H9 (cell line): ENCODE results near the gene NOS3. TPM values are rescaled to one million over a fixed set of nuclear protein-coding genes. Genes with fewer than 3 reads are reported as not detected.
A peak's percentile ranks its signal among the peaks of the same experiment; 100 is the strongest.

Experiments
- DNase-seq: peaks from one replicate; pipeline ENCODE4 v3.0.0-alpha.2; 2017
- H2AFZ ChIP-seq: one replicate; pipeline ENCODE4 v1.6.1; 2013; ENCODE audit warnings: mild to moderate bottlenecking, low read length, control low read depth, moderate library complexity
- H2AK5ac ChIP-seq: 2 replicates; pipeline ENCODE4 v1.6.1; 2013; ENCODE audit warnings: low read length, control low read depth, mixed read lengths; ENCODE audit not compliant: insufficient read length
- H2BK120ac ChIP-seq: one replicate; pipeline ENCODE4 v1.6.1; 2013; ENCODE audit warnings: low read depth, mild to moderate bottlenecking, low read length, control low read depth, inconsistent platforms; ENCODE audit not compliant: poor library complexity, severe bottlenecking
- H2BK12ac ChIP-seq: 2 replicates; pipeline ENCODE4 v1.6.1; 2013; ENCODE audit warnings: low read length, control low read depth, mixed read lengths, low read depth; ENCODE audit not compliant: insufficient read length
- H2BK15ac ChIP-seq: 2 replicates; pipeline ENCODE4 v1.6.1; 2013; ENCODE audit warnings: low read depth, low read length, control low read depth
- H2BK20ac ChIP-seq: one replicate; pipeline ENCODE4 v1.6.1; 2013; ENCODE audit warnings: low read depth, mild to moderate bottlenecking, low read length, control low read depth, inconsistent platforms; ENCODE audit not compliant: poor library complexity, severe bottlenecking
- H2BK5ac ChIP-seq: 2 replicates; pipeline ENCODE4 v1.6.1; 2013; ENCODE audit warnings: low read length, control low read depth, mixed read lengths; ENCODE audit not compliant: insufficient read length
- H3K14ac ChIP-seq: 2 replicates; pipeline ENCODE4 v1.6.1; 2013; ENCODE audit warnings: low read length, control low read depth; ENCODE audit not compliant: insufficient read depth
- H3K18ac ChIP-seq: 2 replicates; pipeline ENCODE4 v1.6.1; 2013; ENCODE audit warnings: low read depth, mild to moderate bottlenecking, mixed read lengths, low read length, control low read depth; ENCODE audit not compliant: insufficient read length
- H3K23ac ChIP-seq: 2 replicates; pipeline ENCODE4 v1.6.1; 2013; ENCODE audit warnings: low read length, control low read depth, mixed read lengths, low read depth; ENCODE audit not compliant: insufficient read length
- H3K23me2 ChIP-seq: 2 replicates; pipeline ENCODE4 v1.6.1; 2013; ENCODE audit warnings: low read depth, mild to moderate bottlenecking, mixed read lengths, low read length, control low read depth; ENCODE audit not compliant: insufficient read length, poor library complexity, severe bottlenecking
- H3K27ac ChIP-seq: 2 replicates; pipeline ENCODE4 v1.5.1; 2013; ENCODE audit warnings: low read length, control low read depth, mixed read lengths, low read depth; ENCODE audit not compliant: insufficient read length
- H3K27me3 ChIP-seq: 2 replicates; pipeline ENCODE4 v1.6.1; 2013; ENCODE audit warnings: low read length, control low read depth, inconsistent platforms; ENCODE audit not compliant: insufficient read depth
- H3K4ac ChIP-seq: 2 replicates; pipeline ENCODE4 v1.6.1; 2013; ENCODE audit warnings: low read depth, mild to moderate bottlenecking, control low read depth, inconsistent platforms, low read length, moderate library complexity
- H3K4me1 ChIP-seq: 2 replicates; pipeline ENCODE4 v1.6.1; 2013; ENCODE audit warnings: low read length, control low read depth, inconsistent platforms; ENCODE audit not compliant: insufficient read depth
- H3K4me2 ChIP-seq: 2 replicates; pipeline ENCODE4 v1.6.1; 2013; ENCODE audit warnings: low read length, control low read depth, mixed read lengths; ENCODE audit not compliant: insufficient read length, insufficient read depth
- H3K56ac ChIP-seq: 2 replicates; pipeline ENCODE4 v1.6.1; 2013; ENCODE audit warnings: low read depth, mild to moderate bottlenecking, mixed read lengths, low read length, control low read depth; ENCODE audit not compliant: insufficient read length
- H3K79me1 ChIP-seq: 2 replicates; pipeline ENCODE4 v1.6.1; 2013; ENCODE audit warnings: low read depth, mild to moderate bottlenecking, moderate library complexity, low read length, control low read depth, inconsistent platforms; ENCODE audit not compliant: insufficient read depth, poor library complexity, severe bottlenecking
- H3K79me2 ChIP-seq: 2 replicates; pipeline ENCODE4 v1.6.1; 2013; ENCODE audit warnings: low read length, control low read depth, inconsistent platforms; ENCODE audit not compliant: insufficient read depth
- H3K9ac ChIP-seq: 2 replicates; pipeline ENCODE4 v1.6.1; 2013; ENCODE audit warnings: low read length, control low read depth, mixed read lengths; ENCODE audit not compliant: insufficient read length; ENCODE audit errors: extremely low read depth
- H3K9me3 ChIP-seq: one replicate; pipeline ENCODE4 v1.6.1; 2013; ENCODE audit warnings: low read depth, low read length, inconsistent platforms; ENCODE audit not compliant: control insufficient read depth
- H3T11ph ChIP-seq: one replicate; pipeline ENCODE4 v1.6.1; 2013; ENCODE audit warnings: mild to moderate bottlenecking, low read length, control low read depth, inconsistent platforms
- H4K20me1 ChIP-seq: one replicate; pipeline ENCODE4 v1.6.1; 2013; ENCODE audit not compliant: control insufficient read depth, insufficient read length, insufficient read depth
- H4K5ac ChIP-seq: 2 replicates; pipeline ENCODE4 v1.6.1; 2013; ENCODE audit warnings: low read depth, mild to moderate bottlenecking, mixed read lengths, low read length, control low read depth; ENCODE audit not compliant: insufficient read length
- H4K8ac ChIP-seq: replicated peaks from 2 replicates; pipeline ENCODE4 v1.6.1; 2013; ENCODE audit warnings: low read length, control low read depth, mixed read lengths, low read depth; ENCODE audit not compliant: insufficient read length
- H4K91ac ChIP-seq: 2 replicates; pipeline ENCODE4 v1.6.1; 2013; ENCODE audit warnings: low read depth, mild to moderate bottlenecking, moderate library complexity, mixed read lengths, low read length, control low read depth; ENCODE audit not compliant: insufficient read length
- H3K27ac Mint-ChIP-seq, 3 experiments: 2 replicates in 2 of 3; 3 replicates in 1 of 3; pipeline ENCODE4 v1.8.0; 2020 to 2021; ENCODE audit warnings: mixed read lengths in 3 of 3, mild to moderate bottlenecking in 1 of 3, moderate library complexity in 1 of 3
- H3K27me3 Mint-ChIP-seq: 2 replicates; pipeline ENCODE4 v1.8.0; 2021; ENCODE audit warnings: low read depth, mild to moderate bottlenecking, moderate library complexity, mixed read lengths
- H3K36me3 Mint-ChIP-seq, 3 experiments: 2 replicates in 2 of 3; 3 replicates in 1 of 3; pipeline ENCODE4 v1.8.0; 2020 to 2021; ENCODE audit warnings: low read depth in 3 of 3, mixed read lengths in 3 of 3; ENCODE audit not compliant: insufficient read depth in 1 of 3
- H3K4me1 Mint-ChIP-seq, 2 experiments: 2 replicates each; pipeline ENCODE4 v1.8.0; 2020; ENCODE audit warnings: mixed read lengths in 2 of 2
- H3K4me3 Mint-ChIP-seq, 2 experiments: 2 replicates in 1 of 2; 3 replicates in 1 of 2; pipeline ENCODE4 v1.8.0; 2020 to 2021; ENCODE audit warnings: mild to moderate bottlenecking in 2 of 2, mixed read lengths in 2 of 2, moderate library complexity in 1 of 2
- H3K9me3 Mint-ChIP-seq, 2 experiments: 2 replicates in 1 of 2; 3 replicates in 1 of 2; pipeline ENCODE4 v1.8.0; 2020; ENCODE audit warnings: mild to moderate bottlenecking in 2 of 2, mixed read lengths in 2 of 2, moderate library complexity in 1 of 2
- WGBS: extraction: QIAGEN DNeasy Blood & Tissue Kit; methylation state at CpG from one replicate; pipeline ENCODE4 v1.1.7; 2013; ENCODE audit warnings: missing lambda C conversion rate, low lambda C conversion rate, mixed read lengths; ENCODE audit not compliant: insufficient read length; ENCODE audit errors: extremely low coverage; 5-methylcytosine and 5-hydroxymethylcytosine counted together
- total RNA-seq: library from RNA; stranded (reverse); gene quantifications from 2 replicates; pipeline ENCODE4 v1.2.1, GENCODE V29; 2021
- TF ChIP-seq, protein P1 (sequence below): fragments of 200-600 bp; sonication (generic); conservative IDR thresholded peaks from 3 replicates; pipeline ENCODE4 v1.8.0; 2021; ENCODE audit warnings: antibody characterized with exemption, mild to moderate bottlenecking

The NOS3 gene
- total RNA-seq, 1 experiment from 2014 or later = 4.5 TPM

DNA sequence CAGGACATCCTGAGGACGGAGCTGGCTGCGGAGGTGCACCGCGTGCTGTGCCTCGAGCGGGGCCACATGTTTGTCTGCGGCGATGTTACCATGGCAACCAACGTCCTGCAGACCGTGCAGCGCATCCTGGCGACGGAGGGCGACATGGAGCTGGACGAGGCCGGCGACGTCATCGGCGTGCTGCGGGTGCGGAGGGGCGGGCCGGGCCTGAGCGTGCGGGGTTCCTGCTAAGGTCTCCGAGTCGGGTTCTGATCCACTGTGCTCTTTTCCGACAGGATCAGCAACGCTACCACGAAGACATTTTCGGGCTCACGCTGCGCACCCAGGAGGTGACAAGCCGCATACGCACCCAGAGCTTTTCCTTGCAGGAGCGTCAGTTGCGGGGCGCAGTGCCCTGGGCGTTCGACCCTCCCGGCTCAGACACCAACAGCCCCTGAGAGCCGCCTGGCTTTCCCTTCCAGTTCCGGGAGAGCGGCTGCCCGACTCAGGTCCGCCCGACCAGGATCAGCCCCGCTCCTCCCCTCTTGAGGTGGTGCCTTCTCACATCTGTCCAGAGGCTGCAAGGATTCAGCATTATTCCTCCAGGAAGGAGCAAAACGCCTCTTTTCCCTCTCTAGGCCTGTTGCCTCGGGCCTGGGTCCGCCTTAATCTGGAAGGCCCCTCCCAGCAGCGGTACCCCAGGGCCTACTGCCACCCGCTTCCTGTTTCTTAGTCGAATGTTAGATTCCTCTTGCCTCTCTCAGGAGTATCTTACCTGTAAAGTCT, 23.1 kb downstream of the NOS3 start:
- TF ChIP-seq, protein P1, sequence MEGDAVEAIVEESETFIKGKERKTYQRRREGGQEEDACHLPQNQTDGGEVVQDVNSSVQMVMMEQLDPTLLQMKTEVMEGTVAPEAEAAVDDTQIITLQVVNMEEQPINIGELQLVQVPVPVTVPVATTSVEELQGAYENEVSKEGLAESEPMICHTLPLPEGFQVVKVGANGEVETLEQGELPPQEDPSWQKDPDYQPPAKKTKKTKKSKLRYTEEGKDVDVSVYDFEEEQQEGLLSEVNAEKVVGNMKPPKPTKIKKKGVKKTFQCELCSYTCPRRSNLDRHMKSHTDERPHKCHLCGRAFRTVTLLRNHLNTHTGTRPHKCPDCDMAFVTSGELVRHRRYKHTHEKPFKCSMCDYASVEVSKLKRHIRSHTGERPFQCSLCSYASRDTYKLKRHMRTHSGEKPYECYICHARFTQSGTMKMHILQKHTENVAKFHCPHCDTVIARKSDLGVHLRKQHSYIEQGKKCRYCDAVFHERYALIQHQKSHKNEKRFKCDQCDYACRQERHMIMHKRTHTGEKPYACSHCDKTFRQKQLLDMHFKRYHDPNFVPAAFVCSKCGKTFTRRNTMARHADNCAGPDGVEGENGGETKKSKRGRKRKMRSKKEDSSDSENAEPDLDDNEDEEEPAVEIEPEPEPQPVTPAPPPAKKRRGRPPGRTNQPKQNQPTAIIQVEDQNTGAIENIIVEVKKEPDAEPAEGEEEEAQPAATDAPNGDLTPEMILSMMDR = no peak
- Histone ChIP-seq H3K27me3 (no peaks in the 10 kb centered on the region; the same call in 1 of the 2 replicates), H3T11ph (no peak overlapping the region), H3K56ac (no peak overlapping the region), H2BK120ac (no peak overlapping the region), H3K4me2 (peak overlapping the region; percentile 59), H3K79me1 (no peaks in the 10 kb centered on the region), H2BK15ac (no peak overlapping the region), H4K8ac (no peak overlapping the region), H3K4ac (no peak overlapping the region), H3K18ac (peak overlapping the region; percentile 84), H2BK5ac (no peak overlapping the region), H4K5ac (no peak overlapping the region), H4K91ac (no peak overlapping the region), H3K9me3 (no peaks in the 10 kb centered on the region), H2BK12ac (no peak overlapping the region), H2AK5ac (no peak overlapping the region), H3K27ac (no peak overlapping the region), H2AFZ (no peak overlapping the region), H3K14ac (peak overlapping the region; percentile 80), H3K4me1 (peaks cover 4% of the 10 kb centered on the region; the same call in 1 of the 2 replicates), H3K9ac (no peak overlapping the region), H3K23ac (no peak overlapping the region), H4K20me1 (no peaks in the 10 kb centered on the region), H2BK20ac (no peak overlapping the region), H3K79me2 (no peaks in the 10 kb centered on the region), H3K23me2 (peaks cover 7% of the 10 kb centered on the region)
- Mint-ChIP-seq H3K36me3 (peaks cover 2 to 6% (median 6%) of the 10 kb centered on the region in 3 experiments; a peak in 6 of 7 replicates), H3K27ac (peak overlapping the region in 1 of 3 experiments; percentile 18; a peak in 1 of 7 replicates), H3K4me1 (peaks cover 29 to 52% of the 10 kb centered on the region in 2 experiments), H3K9me3 (peaks cover 0 to 3% of the 10 kb centered on the region in 2 experiments; a peak in 2 of 5 replicates), H3K27me3 (peaks cover 63% of the 10 kb centered on the region), H3K4me3 (peak overlapping the region; percentile 63 to 76)
- no CpG with 5 or more reads among the region's 55 CpGs for WGBS
- peak; percentile 97 for DNase-seq
